ENCODE data around the gene CLIC4.
"Not testable (repeated sequence)": the region's sequence is repeated elsewhere in the genome, so short reads cannot be mapped to it uniquely, and the experiment has no call there.

The CLIC4 gene

DNA sequence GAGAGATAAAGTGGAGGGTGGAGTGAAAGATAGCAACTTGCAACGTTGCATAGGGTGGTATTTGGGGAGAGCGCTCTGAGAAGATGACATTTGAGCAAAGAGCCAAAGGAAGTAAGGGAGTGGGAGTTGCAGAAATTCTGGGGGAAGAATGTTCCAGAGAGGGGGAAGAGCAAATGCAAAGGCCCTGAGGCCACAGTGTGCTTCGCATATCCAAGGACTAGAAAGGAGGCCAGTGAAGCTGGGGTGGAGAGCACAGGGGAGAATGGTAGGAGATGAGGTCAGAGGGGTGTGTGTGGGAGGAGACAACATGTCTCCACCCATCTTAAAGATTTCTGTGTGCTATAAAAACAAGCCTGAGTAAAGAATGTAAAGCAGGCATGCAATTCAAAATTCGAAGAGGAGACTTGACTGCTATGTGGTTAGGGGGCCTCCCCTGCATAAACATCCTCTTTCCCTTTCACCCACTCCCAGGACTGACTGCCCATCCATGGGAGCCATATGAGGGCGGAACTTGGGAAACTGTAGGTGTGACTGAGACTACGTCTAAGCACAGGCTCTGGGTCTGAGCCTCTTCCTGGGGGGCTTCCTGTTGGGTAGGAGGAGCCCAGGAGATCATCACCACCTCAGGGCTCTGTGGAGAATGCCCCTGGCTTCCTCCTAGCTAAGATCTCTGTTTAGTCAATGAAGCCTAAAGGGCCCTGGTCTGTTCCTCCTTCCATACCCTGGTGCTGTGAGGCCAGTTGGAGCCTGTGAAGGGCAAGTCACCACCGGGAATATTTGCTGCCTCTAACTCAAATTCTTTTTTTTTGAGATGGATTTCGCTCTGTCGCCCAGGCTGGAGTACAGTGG is 2.9 kb upstream of the CLIC4 start:
- in situ Hi-C loops (cut with HindIII; ENCODE audit: low pct_unique_long_range_greater_than_20kb, low sequenced_read_pairs), result no loop called here
- DNase-seq (ENCODE audit: low read depth in 1 of 2, low spot score in 1 of 2), result no peak
- no peak for TF ChIP-seq JUND (IDR thresholded peaks at IDR 0.05; ENCODE audit: low read depth)

- peak in 1 of 2 experiments; percentile 45 for DNase-seq (ENCODE audit: low read depth in 1 of 2, low spot score in 1 of 2)
- in situ Hi-C loops (cut with HindIII; ENCODE audit: low pct_unique_long_range_greater_than_20kb, low sequenced_read_pairs), result no loop called here
- no peak for TF ChIP-seq JUND (IDR thresholded peaks at IDR 0.05; ENCODE audit: low read depth)
Measured at GRCh38 chr1:24743404-24744211, 1.6 kb upstream of the CLIC4 start.

- TF ChIP-seq JUND (IDR thresholded peaks at IDR 0.05; ENCODE audit: low read depth), result no peak
- DNase-seq (ENCODE audit: low read depth in 1 of 2, low spot score in 1 of 2), result peak in 1 of 2 experiments; percentile 75
- in situ Hi-C loops (cut with HindIII; ENCODE audit: low pct_unique_long_range_greater_than_20kb, low sequenced_read_pairs), result no loop called here
Measured at GRCh38 chr1:24745711-24746413, 615 bp downstream of the CLIC4 start.

DNA sequence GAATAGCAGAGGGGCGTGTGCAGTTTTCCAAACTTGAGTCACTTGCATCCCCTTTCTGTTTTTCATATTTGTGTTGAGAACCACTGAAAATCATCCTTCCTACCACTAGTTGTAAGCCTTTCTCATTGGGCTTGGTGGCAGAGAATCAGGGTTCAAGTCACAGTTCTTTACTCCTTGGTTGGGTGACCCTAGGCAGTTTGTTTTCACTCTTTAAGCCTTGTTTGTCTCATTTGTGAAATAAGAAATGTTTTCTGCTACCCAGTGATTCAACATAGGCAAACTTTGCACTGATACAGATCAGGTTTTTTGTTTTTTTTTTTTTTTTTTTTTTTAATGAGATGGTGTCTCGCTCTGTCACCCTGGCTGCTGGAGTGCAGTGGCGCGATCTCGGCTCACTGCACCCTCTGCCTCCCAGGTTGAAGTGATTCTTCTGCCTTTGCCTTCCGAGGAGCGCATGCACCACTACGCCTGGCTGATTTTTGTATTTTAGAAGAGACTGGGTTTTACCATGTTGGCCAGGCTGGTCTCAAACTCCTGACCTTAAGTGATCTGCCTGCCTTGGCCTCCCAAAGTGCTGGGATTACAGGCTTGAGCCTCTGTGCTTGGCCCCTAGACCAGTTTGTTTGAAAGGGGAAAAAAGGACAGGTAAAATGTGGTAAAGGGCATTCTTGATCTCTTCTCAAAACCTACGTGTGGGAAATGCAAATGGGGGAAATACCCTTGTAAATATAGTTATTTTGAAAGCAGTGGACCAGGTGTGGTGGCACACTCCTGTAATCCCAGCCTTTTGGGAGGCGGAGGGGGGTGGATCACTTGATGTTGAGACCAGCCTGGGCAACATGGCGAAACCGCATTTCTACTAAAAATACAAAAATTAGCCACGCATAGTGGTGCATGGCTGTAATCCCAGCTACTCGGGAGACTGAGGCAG is 3.2 kb downstream of the CLIC4 start:
- DNase-seq (ENCODE audit: low read depth in 1 of 2, low spot score in 1 of 2), result no peak
- in situ Hi-C loops (cut with HindIII; ENCODE audit: low pct_unique_long_range_greater_than_20kb, low sequenced_read_pairs), result no loop called here
- TF ChIP-seq JUND (IDR thresholded peaks at IDR 0.05; ENCODE audit: low read depth), result no peak

DNA sequence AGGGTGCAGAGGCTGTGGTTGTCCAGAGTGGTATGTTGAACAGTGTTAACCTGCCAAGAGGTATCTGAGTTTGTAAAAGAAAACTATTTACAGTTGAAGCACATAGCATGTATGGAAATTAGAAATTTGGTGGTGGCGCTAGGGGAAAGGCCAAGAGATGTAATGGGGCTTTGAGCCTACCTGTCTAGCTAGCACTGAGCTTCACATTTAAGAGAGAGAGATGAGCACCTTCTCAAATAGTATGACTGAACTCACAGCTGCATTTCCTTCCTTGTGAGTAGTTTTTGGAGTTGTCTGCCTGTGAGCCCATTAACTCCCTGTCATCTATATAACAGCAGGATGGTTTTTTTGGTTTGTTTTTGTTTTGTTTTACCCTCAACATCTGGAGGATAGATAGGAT is 4.0 kb downstream of the CLIC4 start:
- no peak for DNase-seq (ENCODE audit: low read depth in 1 of 2, low spot score in 1 of 2)
- TF ChIP-seq JUND (IDR thresholded peaks at IDR 0.05; ENCODE audit: low read depth), result no peak
- in situ Hi-C loops (cut with HindIII; ENCODE audit: low pct_unique_long_range_greater_than_20kb, low sequenced_read_pairs), result no loop called here

DNA sequence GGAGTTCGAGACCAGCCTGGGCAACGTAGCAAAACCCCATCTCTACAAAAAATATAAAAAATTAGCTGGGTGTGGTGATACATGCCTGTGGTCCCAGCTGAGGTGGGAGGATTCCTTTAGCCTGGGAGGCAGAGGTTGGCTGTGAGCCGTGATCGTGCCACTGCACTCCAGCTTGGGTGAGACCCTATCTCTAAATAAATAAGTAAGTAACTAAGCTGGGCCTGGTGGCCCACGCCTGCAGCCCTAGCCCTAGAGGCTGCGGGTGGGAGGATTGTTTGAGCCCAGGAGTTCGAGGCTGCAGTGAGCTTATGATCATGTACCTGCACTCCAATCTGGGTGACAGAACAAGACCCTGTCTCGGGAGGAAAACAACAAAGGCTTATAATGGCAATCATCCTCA is 4.6 kb downstream of the CLIC4 start:
- no peak for TF ChIP-seq JUND (IDR thresholded peaks at IDR 0.05; ENCODE audit: low read depth)
- DNase-seq (ENCODE audit: low read depth in 1 of 2, low spot score in 1 of 2), result no peak
- in situ Hi-C loops (cut with HindIII; ENCODE audit: low pct_unique_long_range_greater_than_20kb, low sequenced_read_pairs), result no loop called here

GRCh38 chr1:24751833-24752232 is 6.6 kb downstream of the CLIC4 start:
- DNase-seq (ENCODE audit: low read depth in 1 of 2, low spot score in 1 of 2), result no peak
- in situ Hi-C loops (cut with HindIII; ENCODE audit: low pct_unique_long_range_greater_than_20kb, low sequenced_read_pairs), result no loop called here
- TF ChIP-seq JUND (IDR thresholded peaks at IDR 0.05; ENCODE audit: low read depth), result no peak

- no peak for DNase-seq (ENCODE audit: low read depth in 1 of 2, low spot score in 1 of 2)
- in situ Hi-C loops (cut with HindIII; ENCODE audit: low pct_unique_long_range_greater_than_20kb, low sequenced_read_pairs), result no loop called here
- no peak for TF ChIP-seq JUND (IDR thresholded peaks at IDR 0.05; ENCODE audit: low read depth)
Measured at GRCh38 chr1:24752305-24752704, 7.1 kb downstream of the CLIC4 start.

DNA sequence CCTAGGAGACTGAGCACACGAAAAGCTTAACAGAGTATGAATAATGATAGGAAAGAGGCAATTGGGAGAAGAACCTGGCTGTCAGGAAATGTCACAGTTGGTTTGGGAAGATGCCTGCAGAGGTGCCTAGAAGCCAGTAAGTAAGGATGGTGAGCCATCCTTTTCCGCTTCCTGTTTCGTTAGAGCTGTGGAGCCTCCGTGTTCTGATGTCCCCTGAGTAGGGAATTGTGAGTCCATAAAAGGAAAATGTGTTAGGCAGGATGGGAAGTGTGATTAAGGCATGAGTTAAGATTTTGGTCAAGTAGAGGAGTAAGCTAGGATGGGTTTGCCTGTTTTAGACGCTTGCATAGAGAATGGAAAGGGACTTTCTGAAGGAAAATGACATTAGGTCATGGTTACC is 9.0 kb downstream of the CLIC4 start:
- no peak for TF ChIP-seq JUND (IDR thresholded peaks at IDR 0.05; ENCODE audit: low read depth)
- DNase-seq (ENCODE audit: low read depth in 1 of 2, low spot score in 1 of 2), result no peak
- in situ Hi-C loops (cut with HindIII; ENCODE audit: low pct_unique_long_range_greater_than_20kb, low sequenced_read_pairs), result no loop called here

GRCh38 chr1:24755323-24755722 is 10.1 kb downstream of the CLIC4 start:
- DNase-seq (ENCODE audit: low read depth in 1 of 2, low spot score in 1 of 2); in situ Hi-C loops (cut with HindIII; ENCODE audit: low pct_unique_long_range_greater_than_20kb, low sequenced_read_pairs): not testable (repeated sequence)

GRCh38 chr1:24756395-24756794 is 11.1 kb downstream of the CLIC4 start:
- no peak for DNase-seq (ENCODE audit: low read depth in 1 of 2, low spot score in 1 of 2)
- in situ Hi-C loops (cut with HindIII; ENCODE audit: low pct_unique_long_range_greater_than_20kb, low sequenced_read_pairs), result no loop called here
- no peak for TF ChIP-seq JUND (IDR thresholded peaks at IDR 0.05; ENCODE audit: low read depth)

DNA sequence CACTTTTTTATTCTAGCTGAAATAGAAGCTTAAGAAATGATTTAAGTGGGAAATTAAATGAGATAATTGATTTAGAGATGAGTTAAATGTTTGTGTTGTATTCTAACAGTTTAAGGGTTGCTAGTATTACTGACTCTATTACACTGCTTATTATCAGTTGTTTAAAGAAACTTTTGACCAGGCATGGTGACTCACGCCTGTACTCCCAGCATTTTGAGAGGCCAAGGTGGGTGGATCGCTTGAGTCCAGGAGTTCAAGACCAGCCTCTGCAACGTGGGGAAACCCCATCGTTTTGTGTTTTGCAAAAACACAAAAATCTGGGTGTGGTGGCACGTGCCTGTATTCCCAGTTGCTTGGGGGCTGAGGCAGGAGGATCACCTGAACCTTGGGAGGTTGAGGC is 14.2 kb downstream of the CLIC4 start:
- no peak for TF ChIP-seq JUND (IDR thresholded peaks at IDR 0.05; ENCODE audit: low read depth)
- in situ Hi-C loops (cut with HindIII; ENCODE audit: low pct_unique_long_range_greater_than_20kb, low sequenced_read_pairs), result no loop called here
- no peak for DNase-seq (ENCODE audit: low read depth in 1 of 2, low spot score in 1 of 2)
